Astrocyte of the hippocampus (primary cell): ENCODE results near the gene SLC12A7.
"Not testable (repeated sequence)": the region's sequence is repeated elsewhere in the genome, so short reads cannot be mapped to it uniquely, and the experiment has no call there.

Experiments used
- DNase-seq: peaks from one replicate; pipeline ENCODE4 v3.0.0; 2011; ENCODE audit warnings: low read depth, low spot score

SLC12A7 gene

GRCh38 chr5:1063661-1064382, 48.0 kb downstream of the SLC12A7 start:
- DNase-seq, result no peak

GRCh38 chr5:1062761-1063568, 48.9 kb downstream of the SLC12A7 start:
- DNase-seq, result no peak

GRCh38 chr5:1061916-1062315, 49.9 kb downstream of the SLC12A7 start:
- DNase-seq, result no peak

- not testable (repeated sequence) for DNase-seq
These were observed 50.6 kb downstream of the SLC12A7 start for GRCh38 chr5:1061292-1061691.

- no peak for DNase-seq
These were observed 51.3 kb downstream of the SLC12A7 start for GRCh38 chr5:1060535-1060981.

GRCh38 chr5:1059884-1060263, 52.0 kb downstream of the SLC12A7 start:
- no peak for DNase-seq

- DNase-seq, result no peak
These were observed 52.6 kb downstream of the SLC12A7 start for GRCh38 chr5:1058988-1059883.

- DNase-seq, result no peak
These were observed 53.5 kb downstream of the SLC12A7 start for GRCh38 chr5:1058083-1058945.

GRCh38 chr5:1057485-1058082, 54.3 kb downstream of the SLC12A7 start:
- no peak for DNase-seq

GRCh38 chr5:1056611-1057484, 55.0 kb downstream of the SLC12A7 start:
- DNase-seq, result no peak

- no peak for DNase-seq
These were observed 55.8 kb downstream of the SLC12A7 start for GRCh38 chr5:1055896-1056610.

- DNase-seq, result no peak
These were observed 56.8 kb downstream of the SLC12A7 start for GRCh38 chr5:1054799-1055775.

- no peak for DNase-seq
These were observed 57.7 kb downstream of the SLC12A7 start for GRCh38 chr5:1054018-1054798.

GRCh38 chr5:1053391-1054017, 58.4 kb downstream of the SLC12A7 start:
- DNase-seq, result no peak

GRCh38 chr5:1052641-1053390, 59.0 kb downstream of the SLC12A7 start:
- DNase-seq, result no peak

GRCh38 chr5:1052076-1052475, 59.8 kb downstream of the SLC12A7 start:
- DNase-seq, result no peak
